PFSK-1 (cell line): ENCODE results near the gene TP53.

Source experiments
- FOXP2 ChIP-seq: optimal IDR thresholded peaks from 2 replicates; pipeline ENCODE3; 2011; ENCODE audit warnings: borderline replicate concordance, control low read depth, inconsistent platforms; ENCODE audit not compliant: insufficient read depth; ENCODE audit errors: extremely low read length, extremely low read depth
- POLR2AphosphoS5 ChIP-seq: IDR thresholded peaks from 2 replicates; pipeline ENCODE4 v1.6.1; 2012; ENCODE audit warnings: low read depth, mild to moderate bottlenecking, control low read depth, low read length, moderate library complexity
- REST ChIP-seq, 2 experiments: IDR thresholded peaks; 2 replicates each; pipeline versions ENCODE4 v1.6.1 to v1.8.0; 2011 to 2012; ENCODE audit warnings: low read depth in 2 of 2, low read length in 2 of 2, control low read depth in 1 of 2, inconsistent platforms in 1 of 2, mild to moderate bottlenecking in 1 of 2, moderate library complexity in 1 of 2; ENCODE audit not compliant: insufficient read depth in 1 of 2
- SIN3A ChIP-seq: IDR thresholded peaks from 2 replicates; pipeline ENCODE4 v1.6.1; 2012; ENCODE audit warnings: mild to moderate bottlenecking, low read length, moderate library complexity, borderline replicate concordance; ENCODE audit not compliant: insufficient read depth
- TAF1 ChIP-seq: IDR thresholded peaks from 2 replicates; pipeline ENCODE4 v1.6.1; 2012; ENCODE audit warnings: low read length, control low read depth, borderline replicate concordance; ENCODE audit not compliant: insufficient read depth

TP53 gene

GRCh38 chr17:7704601-7705268 is 17.4 kb upstream of the TP53 start, which contains the start of gene EFNB3:
TSS of gene EFNB3 (plus strand) at chr17:7705202. CDS start at chr17:7705599, 397 bp downstream.
- TF ChIP-seq TAF1 (no peak), SIN3A (no peak), POLR2AphosphoS5 (no peak; the same call in 1 of the 2 replicates), FOXP2 (no peak), REST (IDR thresholded peaks at IDR 0.05; ENCODE audit: insufficient read depth in 1 of 2, low read depth in 2 of 2, low read length in 2 of 2) (no peak)

GRCh38 chr17:7703584-7704479 is 16.5 kb upstream of the TP53 start:
- TF ChIP-seq REST (IDR thresholded peaks at IDR 0.05; ENCODE audit: insufficient read depth in 1 of 2, low read depth in 2 of 2, low read length in 2 of 2), result no peak
- no peak for TF ChIP-seq TAF1
- TF ChIP-seq SIN3A, result no peak
- TF ChIP-seq FOXP2, result no peak
- TF ChIP-seq POLR2AphosphoS5, result no peak

- TF ChIP-seq TAF1 (no peak), FOXP2 (no peak), SIN3A (no peak), POLR2AphosphoS5 (no peak), REST (IDR thresholded peaks at IDR 0.05; ENCODE audit: insufficient read depth in 1 of 2, low read depth in 2 of 2, low read length in 2 of 2) (no peak)
These were observed 15.5 kb upstream of the TP53 start for GRCh38 chr17:7702776-7703175.

GRCh38 chr17:7701681-7702080 is 14.4 kb upstream of the TP53 start:
- TF ChIP-seq TAF1 (no peak), REST (IDR thresholded peaks at IDR 0.05; ENCODE audit: insufficient read depth in 1 of 2, low read depth in 2 of 2, low read length in 2 of 2) (no peak), SIN3A (no peak), POLR2AphosphoS5 (no peak)
